Chondrocyte (in vitro differentiated cells): Measurements from ENCODE around the gene MON1B. TPM values are rescaled to one million over a fixed set of nuclear protein-coding genes. Genes with fewer than 3 reads are reported as not detected.
"Not testable (repeated sequence)": the region's sequence is repeated elsewhere in the genome, so short reads cannot be mapped to it uniquely, and the experiment has no call there.

Experiments used
- DNase-seq: peaks from one replicate; pipeline ENCODE4 v3.0.0; 2021; ENCODE audit warnings: mixed read lengths, low spot score
- H3K27ac Mint-ChIP-seq: one replicate; pipeline ENCODE4 v1.8.0; 2021; ENCODE audit warnings: mild to moderate bottlenecking, moderate library complexity, mixed read lengths; ENCODE audit not compliant: unreplicated experiment
- H3K27me3 Mint-ChIP-seq: 2 replicates; pipeline ENCODE4 v1.8.0; 2021; ENCODE audit warnings: low read depth, mixed read lengths
- H3K36me3 Mint-ChIP-seq: 2 replicates; pipeline ENCODE4 v1.8.0; 2021; ENCODE audit warnings: low read depth, mixed read lengths
- H3K4me1 Mint-ChIP-seq: 2 replicates; pipeline ENCODE4 v1.8.0; 2021; ENCODE audit warnings: low read depth, mild to moderate bottlenecking, mixed read lengths
- H3K4me3 Mint-ChIP-seq: one replicate; pipeline ENCODE4 v1.8.0; 2021; ENCODE audit warnings: mild to moderate bottlenecking, moderate library complexity, mixed read lengths; ENCODE audit not compliant: unreplicated experiment
- H3K9me3 Mint-ChIP-seq: 2 replicates; pipeline ENCODE4 v1.8.0; 2021; ENCODE audit warnings: low read depth, mixed read lengths
- CTCF ChIP-seq: fragments of 200-600 bp; sonication (generic); IDR thresholded peaks from 2 replicates; pipeline ENCODE4 v1.5.0; 2021; ENCODE audit warnings: antibody characterized with exemption, mild to moderate bottlenecking, moderate library complexity
- total RNA-seq: library from RNA; stranded (reverse); gene quantifications from 3 replicates; pipeline ENCODE4 v1.2.1, GENCODE V29; 2021

The MON1B gene
- total RNA-seq, 1 donor from 2014 or later: 26.9 TPM

GRCh38 chr16:77165006-77165405 is 26.0 kb upstream of the MON1B start:
- H3K4me1 Mint-ChIP-seq: no peaks in the 10 kb centered on the region
- no peak for DNase-seq
- H3K4me3 Mint-ChIP-seq: no peak overlapping the region
- H3K9me3 Mint-ChIP-seq: no peaks in the 10 kb centered on the region
- H3K27ac Mint-ChIP-seq: no peak overlapping the region
- H3K36me3 Mint-ChIP-seq: no peaks in the 10 kb centered on the region
- no peak for TF ChIP-seq CTCF
- peaks cover 47% of the 10 kb centered on the region for H3K27me3 Mint-ChIP-seq

DNA sequence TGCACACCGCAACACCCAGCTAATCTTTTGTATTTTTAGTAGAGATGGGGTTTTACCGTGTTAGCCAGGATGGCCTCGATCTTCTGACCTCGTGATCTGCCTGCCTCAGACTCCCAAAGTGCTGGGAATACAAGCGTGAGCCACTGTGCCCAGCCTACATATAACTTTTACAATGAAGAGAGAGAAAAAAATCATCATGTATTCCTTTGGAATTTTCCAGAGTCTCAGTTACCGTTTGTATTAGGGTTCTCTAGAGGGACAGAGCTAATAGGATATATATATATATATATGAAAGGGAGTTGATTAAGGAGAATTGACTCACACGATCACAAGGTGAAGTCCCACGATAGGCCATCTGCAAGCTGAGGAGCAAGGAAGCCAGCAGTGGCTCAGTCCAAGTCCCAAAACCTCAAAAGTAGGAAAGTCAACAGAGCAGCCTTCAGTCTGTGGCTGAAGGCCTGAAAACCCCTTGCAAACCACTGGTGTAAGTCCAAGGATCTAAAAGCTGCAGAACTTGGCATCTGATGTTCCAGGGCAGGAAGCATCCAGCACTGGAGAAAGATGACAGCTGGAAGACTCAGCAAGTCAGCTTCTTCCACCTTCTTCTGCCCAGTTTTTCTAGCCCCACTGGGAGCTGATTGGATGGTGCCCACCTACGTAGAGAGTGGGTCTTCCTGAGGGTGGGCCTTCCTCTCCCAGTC is 25.3 kb upstream of the MON1B start:
- not testable (repeated sequence) for H3K9me3 Mint-ChIP-seq, H3K4me3 Mint-ChIP-seq, H3K36me3 Mint-ChIP-seq, DNase-seq, H3K27ac Mint-ChIP-seq, H3K4me1 Mint-ChIP-seq
- H3K27me3 Mint-ChIP-seq: peaks cover 49% of the 10 kb centered on the region

GRCh38 chr16:77166726-77167125 is 24.3 kb upstream of the MON1B start:
- peaks cover 53% of the 10 kb centered on the region for H3K27me3 Mint-ChIP-seq

DNA sequence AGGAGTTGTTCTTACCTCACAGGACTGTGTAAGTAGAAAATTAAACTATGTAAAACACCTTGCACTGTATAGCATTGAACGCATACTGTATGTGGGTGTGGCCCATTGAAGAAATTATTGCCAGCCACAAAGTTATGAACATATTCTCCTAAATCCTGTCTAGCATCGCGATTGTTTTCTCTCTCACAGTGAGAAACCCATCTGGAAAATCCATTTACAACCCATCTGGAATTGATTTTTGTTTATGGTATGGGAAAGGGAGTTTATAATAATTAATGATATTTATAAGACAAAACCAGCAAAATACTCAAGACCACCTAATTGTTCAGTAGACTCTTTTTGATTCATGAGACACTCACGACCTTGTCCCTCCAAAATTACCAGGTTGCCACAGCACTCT is 22.1 kb upstream of the MON1B start:
- Mint-ChIP-seq H3K27me3 (peaks cover 47% of the 10 kb centered on the region), H3K4me3 (no peak overlapping the region), H3K9me3 (no peaks in the 10 kb centered on the region), H3K36me3 (no peaks in the 10 kb centered on the region), H3K4me1 (no peaks in the 10 kb centered on the region), H3K27ac (no peak overlapping the region)
- DNase-seq: no peak
- TF ChIP-seq CTCF: no peak

More at GRCh38 chr16:77166726-77167125, 24.3 kb upstream of the MON1B start:
- Mint-ChIP-seq H3K9me3 (no peaks in the 10 kb centered on the region), H3K4me1 (no peaks in the 10 kb centered on the region), H3K27ac (no peak overlapping the region), H3K4me3 (no peak overlapping the region), H3K36me3 (no peaks in the 10 kb centered on the region)
- no peak for TF ChIP-seq CTCF
- DNase-seq: no peak

- TF ChIP-seq CTCF: peak; percentile 71
- DNase-seq: no peak
- peaks cover 50% of the 10 kb centered on the region for H3K27me3 Mint-ChIP-seq
- H3K9me3 Mint-ChIP-seq: no peaks in the 10 kb centered on the region
- no peak overlapping the region for H3K4me3 Mint-ChIP-seq
- no peaks in the 10 kb centered on the region for H3K36me3 Mint-ChIP-seq
- no peak overlapping the region for H3K27ac Mint-ChIP-seq
- no peaks in the 10 kb centered on the region for H3K4me1 Mint-ChIP-seq
Observed at GRCh38 chr16:77169650-77170236, 21.2 kb upstream of the MON1B start.

DNA sequence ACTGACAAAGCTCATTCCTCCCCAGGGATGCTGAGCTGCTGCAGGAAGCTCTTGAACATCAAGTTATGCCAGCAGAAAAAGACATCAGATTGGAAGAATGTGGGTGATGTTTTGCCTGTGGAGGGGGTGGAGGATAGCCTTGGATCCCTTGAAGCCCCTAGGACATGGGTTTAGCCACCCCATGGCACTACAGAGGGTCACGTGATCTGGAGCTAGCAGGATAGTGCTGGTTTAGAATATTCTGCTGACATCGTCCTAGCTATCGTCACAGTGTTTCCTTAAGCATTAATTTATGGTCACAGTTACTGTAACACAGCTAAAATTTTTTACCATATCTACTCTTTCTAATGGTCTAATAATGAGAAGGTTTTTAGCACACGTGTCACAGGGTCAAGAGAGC is 20.2 kb upstream of the MON1B start:
- no peak for TF ChIP-seq CTCF
- DNase-seq: no peak
- Mint-ChIP-seq H3K27ac (no peak overlapping the region), H3K9me3 (no peaks in the 10 kb centered on the region), H3K27me3 (peaks cover 50% of the 10 kb centered on the region), H3K4me1 (no peaks in the 10 kb centered on the region), H3K36me3 (no peaks in the 10 kb centered on the region), H3K4me3 (no peak overlapping the region)
